Suprapubic skin (tissue), 4 donors: ENCODE results near the gene ZNHIT1. TPM values are rescaled to one million over a fixed set of nuclear protein-coding genes. Genes with fewer than 3 reads are reported as not detected.

Source experiments
- DNase-seq, 2 donors: peaks; one replicate each; pipeline ENCODE4 v3.0.0-alpha.2; 2019; ENCODE audit warnings: low spot score in 2 of 2
- H3K27ac ChIP-seq: fragments of 200-600 bp; sonication (generic); one replicate; pipeline ENCODE4 v1.5.1; 2019
- H3K27me3 ChIP-seq: fragments of 200-600 bp; sonication (generic); one replicate; pipeline ENCODE4 v1.5.1; 2019
- H3K36me3 ChIP-seq: fragments of 200-600 bp; sonication (generic); one replicate; pipeline ENCODE4 v1.5.1; 2019
- H3K4me1 ChIP-seq: fragments of 200-600 bp; sonication (generic); one replicate; pipeline ENCODE4 v1.5.1; 2019
- H3K4me3 ChIP-seq: fragments of 200-600 bp; sonication (generic); one replicate; pipeline ENCODE4 v1.5.1; 2019; ENCODE audit warnings: mild to moderate bottlenecking
- H3K9me3 ChIP-seq: fragments of 200-600 bp; sonication (generic); one replicate; pipeline ENCODE4 v1.5.1; 2019
- CTCF ChIP-seq, 2 donors: fragments of 200-600 bp in 1 of 2; fragments of 450-650 bp in 1 of 2; sonication (generic) in 1 of 2; IDR thresholded peaks; one replicate each; pipeline ENCODE4 v1.5.1; 2016 to 2019; ENCODE audit warnings: antibody characterized with exemption in 2 of 2, mild to moderate bottlenecking in 1 of 2, moderate library complexity in 1 of 2
- EP300 ChIP-seq: sonication (generic); formaldehyde crosslinking; IDR thresholded peaks from one replicate; pipeline ENCODE4 v1.6.1; 2017; ENCODE audit warnings: antibody characterized with exemption
- POLR2A ChIP-seq, 2 donors: fragments of 450-650 bp; IDR thresholded peaks; one replicate each; pipeline ENCODE4 v1.6.1; 2017; ENCODE audit warnings: antibody characterized with exemption in 2 of 2, mild to moderate bottlenecking in 2 of 2, moderate library complexity in 2 of 2
- POLR2AphosphoS5 ChIP-seq, 3 donors: sonication (generic); formaldehyde crosslinking; IDR thresholded peaks; one replicate each; pipeline ENCODE4 v1.6.1; 2017; ENCODE audit warnings: antibody characterized with exemption in 3 of 3
- WGBS: methylation state at CpG from one replicate; pipeline ENCODE4 v1.1.5; 2018; 5-methylcytosine and 5-hydroxymethylcytosine counted together
- total RNA-seq, 4 donors: library from RNA; depleted of rRNA; stranded (reverse); fragments of >200 nt; gene quantifications; one replicate each; pipeline ENCODE4 v1.1.0, GENCODE V29; 2016

Gene ZNHIT1
- total RNA-seq, 4 donors from 2014 or later = 43.8 to 73.4 (median 66.9) TPM

GRCh38 chr7:101180130-101180755 is 37.7 kb upstream of the ZNHIT1 start, which contains the start of gene NAT16:
TSS of gene NAT16 (minus strand) at chr7:101180293. CDS start at chr7:101174807, 5,486 bp downstream.
- Histone ChIP-seq H3K9me3 (no peaks in the 10 kb centered on the region), H3K4me1 (peaks cover 18% of the 10 kb centered on the region), H3K27me3 (peaks cover 85% of the 10 kb centered on the region), H3K4me3 (no peak within 1 kb of the TSS), H3K36me3 (no peaks in the 10 kb centered on the region), H3K27ac (no peak within 1 kb of the TSS)
- no peak for TF ChIP-seq POLR2AphosphoS5 (IDR thresholded peaks at IDR 0.05)
- no peak for TF ChIP-seq EP300
- no peak for TF ChIP-seq POLR2A (IDR thresholded peaks at IDR 0.05)
- no peak for TF ChIP-seq CTCF (IDR thresholded peaks at IDR 0.05)
- DNase-seq = no peak
- 10% methylated on average over 24 of the region's 56 CpGs for WGBS

- TF ChIP-seq POLR2AphosphoS5 (IDR thresholded peaks at IDR 0.05) (no peak), CTCF (IDR thresholded peaks at IDR 0.05) (no peak), POLR2A (IDR thresholded peaks at IDR 0.05) (no peak), EP300 (no peak)
- H3K27me3 ChIP-seq = peaks cover 37% of the 10 kb centered on the region
- H3K9me3 ChIP-seq = no peaks in the 10 kb centered on the region
- H3K27ac ChIP-seq = no peak overlapping the region
- no peak overlapping the region for H3K4me3 ChIP-seq
- H3K4me1 ChIP-seq = peaks cover 2% of the 10 kb centered on the region
- 57% methylated on average over 5 of the region's 5 CpGs for WGBS
- H3K36me3 ChIP-seq = no peaks in the 10 kb centered on the region
- no peak for DNase-seq
Observed at GRCh38 chr7:101185258-101185839, 32.6 kb upstream of the ZNHIT1 start.

GRCh38 chr7:101186194-101186593 is 31.8 kb upstream of the ZNHIT1 start:
- H3K4me3 ChIP-seq = no peak overlapping the region
- no peak for TF ChIP-seq CTCF (IDR thresholded peaks at IDR 0.05)
- H3K27ac ChIP-seq = no peak overlapping the region
- no peaks in the 10 kb centered on the region for H3K4me1 ChIP-seq
- peaks cover 29% of the 10 kb centered on the region for H3K27me3 ChIP-seq
- no peaks in the 10 kb centered on the region for H3K9me3 ChIP-seq
- WGBS = 66% methylated on average over 6 of the region's 6 CpGs
- DNase-seq = no peak
- H3K36me3 ChIP-seq = no peaks in the 10 kb centered on the region

- Histone ChIP-seq H3K4me3 (no peak overlapping the region), H3K9me3 (no peaks in the 10 kb centered on the region), H3K27ac (no peak overlapping the region), H3K4me1 (no peaks in the 10 kb centered on the region), H3K36me3 (no peaks in the 10 kb centered on the region), H3K27me3 (peaks cover 21% of the 10 kb centered on the region)
- DNase-seq = no peak
- 86% methylated on average over 4 of the region's 4 CpGs for WGBS
- no peak for TF ChIP-seq EP300
- TF ChIP-seq POLR2AphosphoS5 (IDR thresholded peaks at IDR 0.05) = no peak
- TF ChIP-seq POLR2A (IDR thresholded peaks at IDR 0.05) = no peak
- no peak for TF ChIP-seq CTCF (IDR thresholded peaks at IDR 0.05)
Observed at GRCh38 chr7:101186844-101187428, 31.0 kb upstream of the ZNHIT1 start.

- no peak for TF ChIP-seq POLR2AphosphoS5 (IDR thresholded peaks at IDR 0.05)
- TF ChIP-seq EP300 = no peak
- TF ChIP-seq POLR2A (IDR thresholded peaks at IDR 0.05) = no peak
- no peak for TF ChIP-seq CTCF (IDR thresholded peaks at IDR 0.05)
- 80% methylated on average over 8 of the region's 8 CpGs for WGBS
- Histone ChIP-seq H3K9me3 (no peaks in the 10 kb centered on the region), H3K4me3 (no peak overlapping the region), H3K27ac (no peak overlapping the region), H3K36me3 (no peaks in the 10 kb centered on the region), H3K27me3 (peaks cover 9% of the 10 kb centered on the region), H3K4me1 (no peaks in the 10 kb centered on the region)
- DNase-seq = no peak
Observed at GRCh38 chr7:101189109-101189508, 28.9 kb upstream of the ZNHIT1 start.
